GM23338 (cell line): ENCODE results near the gene TICAM2.

Experiments
- EZH2 ChIP-seq: fragments of 200-600 bp; sonication (generic); IDR thresholded peaks from one replicate; pipeline ENCODE4 v1.8.0; 2017; ENCODE audit warnings: antibody characterized with exemption, mild to moderate bottlenecking, low read depth; ENCODE audit not compliant: unreplicated experiment
- TF ChIP-seq, protein P1 (sequence below), 2 experiments: fragments of 200-600 bp in 1 of 2; sonication (generic) in 1 of 2; conservative IDR thresholded peaks; 2 replicates each; pipeline versions ENCODE4 v1.5.1 to v1.6.1; 2016 to 2017; ENCODE audit warnings: antibody characterized with exemption in 2 of 2, low read depth in 2 of 2, mild to moderate bottlenecking in 2 of 2, moderate library complexity in 1 of 2
- TF ChIP-seq, protein P2 (sequence below): fragments of 250-450 bp; sonication (Bioruptor Pico); IDR thresholded peaks from 2 replicates; pipeline ENCODE4 v1.5.0; 2020; ENCODE audit warnings: mild to moderate bottlenecking, moderate library complexity
- TF ChIP-seq, protein P3 (sequence below): IDR thresholded peaks from one replicate; pipeline ENCODE4 v1.6.1; 2018; ENCODE audit warnings: antibody characterized with exemption; ENCODE audit not compliant: unreplicated experiment

DNA sequence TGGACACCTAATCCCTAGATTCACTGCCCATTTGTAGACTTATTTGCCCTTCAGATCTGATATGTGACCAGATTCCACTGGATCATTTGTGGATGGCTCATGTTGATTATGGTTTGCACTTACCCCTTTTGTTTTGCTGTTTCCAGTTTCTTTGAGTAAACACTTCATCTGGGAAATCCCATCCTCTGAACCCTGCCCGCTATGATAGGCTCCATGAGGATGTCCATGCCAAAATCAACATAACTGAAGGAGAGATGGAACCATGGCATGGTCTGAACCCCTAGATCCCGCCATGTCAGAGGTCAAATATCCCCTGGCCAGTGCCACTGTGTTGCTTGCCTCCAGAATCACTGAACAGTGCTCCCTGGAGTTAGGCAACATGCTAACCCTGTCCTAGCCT, 46.0 kb downstream of the TICAM2 start:
- TF ChIP-seq EZH2 = no peak
- TF ChIP-seq, protein P1, sequence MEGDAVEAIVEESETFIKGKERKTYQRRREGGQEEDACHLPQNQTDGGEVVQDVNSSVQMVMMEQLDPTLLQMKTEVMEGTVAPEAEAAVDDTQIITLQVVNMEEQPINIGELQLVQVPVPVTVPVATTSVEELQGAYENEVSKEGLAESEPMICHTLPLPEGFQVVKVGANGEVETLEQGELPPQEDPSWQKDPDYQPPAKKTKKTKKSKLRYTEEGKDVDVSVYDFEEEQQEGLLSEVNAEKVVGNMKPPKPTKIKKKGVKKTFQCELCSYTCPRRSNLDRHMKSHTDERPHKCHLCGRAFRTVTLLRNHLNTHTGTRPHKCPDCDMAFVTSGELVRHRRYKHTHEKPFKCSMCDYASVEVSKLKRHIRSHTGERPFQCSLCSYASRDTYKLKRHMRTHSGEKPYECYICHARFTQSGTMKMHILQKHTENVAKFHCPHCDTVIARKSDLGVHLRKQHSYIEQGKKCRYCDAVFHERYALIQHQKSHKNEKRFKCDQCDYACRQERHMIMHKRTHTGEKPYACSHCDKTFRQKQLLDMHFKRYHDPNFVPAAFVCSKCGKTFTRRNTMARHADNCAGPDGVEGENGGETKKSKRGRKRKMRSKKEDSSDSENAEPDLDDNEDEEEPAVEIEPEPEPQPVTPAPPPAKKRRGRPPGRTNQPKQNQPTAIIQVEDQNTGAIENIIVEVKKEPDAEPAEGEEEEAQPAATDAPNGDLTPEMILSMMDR (conservative IDR thresholded peaks at IDR 0.05; ENCODE audit: low read depth in 2 of 2) = no peak
- TF ChIP-seq, protein P2, sequence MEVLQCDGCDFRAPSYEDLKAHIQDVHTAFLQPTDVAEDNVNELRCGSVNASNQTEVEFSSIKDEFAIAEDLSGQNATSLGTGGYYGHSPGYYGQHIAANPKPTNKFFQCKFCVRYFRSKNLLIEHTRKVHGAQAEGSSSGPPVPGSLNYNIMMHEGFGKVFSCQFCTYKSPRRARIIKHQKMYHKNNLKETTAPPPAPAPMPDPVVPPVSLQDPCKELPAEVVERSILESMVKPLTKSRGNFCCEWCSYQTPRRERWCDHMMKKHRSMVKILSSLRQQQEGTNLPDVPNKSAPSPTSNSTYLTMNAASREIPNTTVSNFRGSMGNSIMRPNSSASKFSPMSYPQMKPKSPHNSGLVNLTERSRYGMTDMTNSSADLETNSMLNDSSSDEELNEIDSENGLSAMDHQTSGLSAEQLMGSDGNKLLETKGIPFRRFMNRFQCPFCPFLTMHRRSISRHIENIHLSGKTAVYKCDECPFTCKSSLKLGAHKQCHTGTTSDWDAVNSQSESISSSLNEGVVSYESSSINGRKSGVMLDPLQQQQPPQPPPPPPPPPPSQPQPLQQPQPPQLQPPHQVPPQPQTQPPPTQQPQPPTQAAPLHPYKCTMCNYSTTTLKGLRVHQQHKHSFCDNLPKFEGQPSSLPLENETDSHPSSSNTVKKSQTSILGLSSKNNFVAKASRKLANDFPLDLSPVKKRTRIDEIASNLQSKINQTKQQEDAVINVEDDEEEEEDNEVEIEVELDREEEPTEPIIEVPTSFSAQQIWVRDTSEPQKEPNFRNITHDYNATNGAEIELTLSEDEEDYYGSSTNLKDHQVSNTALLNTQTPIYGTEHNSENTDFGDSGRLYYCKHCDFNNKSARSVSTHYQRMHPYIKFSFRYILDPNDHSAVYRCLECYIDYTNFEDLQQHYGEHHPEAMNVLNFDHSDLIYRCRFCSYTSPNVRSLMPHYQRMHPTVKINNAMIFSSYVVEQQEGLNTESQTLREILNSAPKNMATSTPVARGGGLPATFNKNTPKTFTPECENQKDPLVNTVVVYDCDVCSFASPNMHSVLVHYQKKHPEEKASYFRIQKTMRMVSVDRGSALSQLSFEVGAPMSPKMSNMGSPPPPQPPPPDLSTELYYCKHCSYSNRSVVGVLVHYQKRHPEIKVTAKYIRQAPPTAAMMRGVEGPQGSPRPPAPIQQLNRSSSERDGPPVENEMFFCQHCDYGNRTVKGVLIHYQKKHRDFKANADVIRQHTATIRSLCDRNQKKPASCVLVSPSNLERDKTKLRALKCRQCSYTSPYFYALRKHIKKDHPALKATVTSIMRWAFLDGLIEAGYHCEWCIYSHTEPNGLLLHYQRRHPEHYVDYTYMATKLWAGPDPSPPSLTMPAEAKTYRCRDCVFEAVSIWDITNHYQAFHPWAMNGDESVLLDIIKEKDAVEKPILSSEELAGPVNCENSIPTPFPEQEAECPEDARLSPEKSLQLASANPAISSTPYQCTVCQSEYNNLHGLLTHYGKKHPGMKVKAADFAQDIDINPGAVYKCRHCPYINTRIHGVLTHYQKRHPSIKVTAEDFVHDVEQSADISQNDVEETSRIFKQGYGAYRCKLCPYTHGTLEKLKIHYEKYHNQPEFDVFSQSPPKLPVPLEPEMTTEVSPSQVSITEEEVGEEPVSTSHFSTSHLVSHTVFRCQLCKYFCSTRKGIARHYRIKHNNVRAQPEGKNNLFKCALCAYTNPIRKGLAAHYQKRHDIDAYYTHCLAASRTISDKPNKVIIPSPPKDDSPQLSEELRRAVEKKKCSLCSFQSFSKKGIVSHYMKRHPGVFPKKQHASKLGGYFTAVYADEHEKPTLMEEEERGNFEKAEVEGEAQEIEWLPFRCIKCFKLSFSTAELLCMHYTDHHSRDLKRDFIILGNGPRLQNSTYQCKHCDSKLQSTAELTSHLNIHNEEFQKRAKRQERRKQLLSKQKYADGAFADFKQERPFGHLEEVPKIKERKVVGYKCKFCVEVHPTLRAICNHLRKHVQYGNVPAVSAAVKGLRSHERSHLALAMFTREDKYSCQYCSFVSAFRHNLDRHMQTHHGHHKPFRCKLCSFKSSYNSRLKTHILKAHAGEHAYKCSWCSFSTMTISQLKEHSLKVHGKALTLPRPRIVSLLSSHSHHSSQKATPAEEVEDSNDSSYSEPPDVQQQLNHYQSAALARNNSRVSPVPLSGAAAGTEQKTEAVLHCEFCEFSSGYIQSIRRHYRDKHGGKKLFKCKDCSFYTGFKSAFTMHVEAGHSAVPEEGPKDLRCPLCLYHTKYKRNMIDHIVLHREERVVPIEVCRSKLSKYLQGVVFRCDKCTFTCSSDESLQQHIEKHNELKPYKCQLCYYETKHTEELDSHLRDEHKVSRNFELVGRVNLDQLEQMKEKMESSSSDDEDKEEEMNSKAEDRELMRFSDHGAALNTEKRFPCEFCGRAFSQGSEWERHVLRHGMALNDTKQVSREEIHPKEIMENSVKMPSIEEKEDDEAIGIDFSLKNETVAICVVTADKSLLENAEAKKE = no peak
- TF ChIP-seq, protein P3, sequence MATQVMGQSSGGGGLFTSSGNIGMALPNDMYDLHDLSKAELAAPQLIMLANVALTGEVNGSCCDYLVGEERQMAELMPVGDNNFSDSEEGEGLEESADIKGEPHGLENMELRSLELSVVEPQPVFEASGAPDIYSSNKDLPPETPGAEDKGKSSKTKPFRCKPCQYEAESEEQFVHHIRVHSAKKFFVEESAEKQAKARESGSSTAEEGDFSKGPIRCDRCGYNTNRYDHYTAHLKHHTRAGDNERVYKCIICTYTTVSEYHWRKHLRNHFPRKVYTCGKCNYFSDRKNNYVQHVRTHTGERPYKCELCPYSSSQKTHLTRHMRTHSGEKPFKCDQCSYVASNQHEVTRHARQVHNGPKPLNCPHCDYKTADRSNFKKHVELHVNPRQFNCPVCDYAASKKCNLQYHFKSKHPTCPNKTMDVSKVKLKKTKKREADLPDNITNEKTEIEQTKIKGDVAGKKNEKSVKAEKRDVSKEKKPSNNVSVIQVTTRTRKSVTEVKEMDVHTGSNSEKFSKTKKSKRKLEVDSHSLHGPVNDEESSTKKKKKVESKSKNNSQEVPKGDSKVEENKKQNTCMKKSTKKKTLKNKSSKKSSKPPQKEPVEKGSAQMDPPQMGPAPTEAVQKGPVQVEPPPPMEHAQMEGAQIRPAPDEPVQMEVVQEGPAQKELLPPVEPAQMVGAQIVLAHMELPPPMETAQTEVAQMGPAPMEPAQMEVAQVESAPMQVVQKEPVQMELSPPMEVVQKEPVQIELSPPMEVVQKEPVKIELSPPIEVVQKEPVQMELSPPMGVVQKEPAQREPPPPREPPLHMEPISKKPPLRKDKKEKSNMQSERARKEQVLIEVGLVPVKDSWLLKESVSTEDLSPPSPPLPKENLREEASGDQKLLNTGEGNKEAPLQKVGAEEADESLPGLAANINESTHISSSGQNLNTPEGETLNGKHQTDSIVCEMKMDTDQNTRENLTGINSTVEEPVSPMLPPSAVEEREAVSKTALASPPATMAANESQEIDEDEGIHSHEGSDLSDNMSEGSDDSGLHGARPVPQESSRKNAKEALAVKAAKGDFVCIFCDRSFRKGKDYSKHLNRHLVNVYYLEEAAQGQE = no peak
